BE2C (cell line): ENCODE results near the gene SETDB1.
A peak's percentile ranks its signal among the peaks of the same experiment; 100 is the strongest.

Source experiments
- DNase-seq: peaks from one replicate; pipeline ENCODE4 v3.0.0-alpha.2; 2020
- H3K27me3 ChIP-seq: fragments of 250-450 bp; sonication (Bioruptor Pico); 2 replicates; pipeline ENCODE4 v1.5.1; 2020; ENCODE audit warnings: mild to moderate bottlenecking
- H3K36me3 ChIP-seq: fragments of 250-450 bp; sonication (Bioruptor Pico); 2 replicates; pipeline ENCODE4 v1.5.1; 2020; ENCODE audit warnings: mild to moderate bottlenecking
- H3K4me1 ChIP-seq: fragments of 250-450 bp; sonication (Bioruptor Pico); 2 replicates; pipeline ENCODE4 v1.5.1; 2020
- H3K4me3 ChIP-seq: 2 replicates; pipeline ENCODE4 v1.5.1; 2011; ENCODE audit warnings: low read depth, low read length
- H3K9me3 ChIP-seq: fragments of 250-450 bp; sonication (Bioruptor Pico); 2 replicates; pipeline ENCODE4 v1.5.1; 2020
- TF ChIP-seq, protein P1 (sequence below): IDR thresholded peaks from 2 replicates; pipeline ENCODE4 v1.5.1; 2012; ENCODE audit warnings: mild to moderate bottlenecking, low read depth, low read length

The SETDB1 gene

DNA sequence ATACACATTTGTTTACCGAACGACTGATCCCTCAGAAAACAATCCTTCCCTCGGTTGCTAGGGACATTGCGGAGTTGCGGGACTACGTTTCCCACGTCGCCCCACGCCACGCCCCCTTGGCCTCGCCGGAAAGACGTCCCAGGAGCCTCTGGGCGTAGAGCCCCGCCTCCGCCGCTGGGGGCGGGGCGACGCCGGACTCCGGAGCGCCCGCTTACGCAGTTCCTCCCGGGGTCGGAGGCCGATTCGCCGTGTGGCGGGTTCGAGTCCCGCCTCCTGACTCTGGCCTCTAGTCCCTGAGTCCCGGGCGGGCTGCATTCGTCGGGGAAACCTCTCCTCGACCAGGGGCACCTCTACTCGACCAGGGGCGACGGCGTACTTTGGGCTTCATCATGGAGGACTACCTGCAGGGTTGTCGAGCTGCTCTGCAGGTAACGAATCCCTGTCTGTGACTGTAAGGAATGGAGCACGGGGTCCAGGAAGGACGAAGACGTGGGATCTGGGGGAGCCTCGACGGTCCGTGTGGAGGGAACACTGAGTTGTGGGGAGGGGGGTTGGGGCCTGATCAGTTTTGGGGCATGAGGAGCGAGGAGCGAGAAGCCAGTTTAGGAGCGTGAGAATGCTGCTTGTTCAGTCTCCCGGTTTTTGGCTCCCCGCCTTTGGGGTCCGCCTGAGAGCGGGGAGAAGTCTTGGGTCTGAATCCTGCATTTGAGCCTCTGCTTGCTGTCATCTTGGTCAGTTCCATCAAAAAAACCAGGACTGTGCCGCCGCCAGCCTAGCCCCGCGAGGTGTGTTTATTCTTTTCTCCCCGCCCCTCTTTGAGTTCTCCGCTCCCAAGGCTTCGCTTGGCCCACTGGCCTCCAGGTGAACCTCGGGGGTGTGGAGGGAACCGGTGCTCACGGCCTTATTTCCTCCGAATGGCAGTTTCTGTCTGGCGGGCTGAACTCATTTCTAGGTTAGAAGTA lies 82.4 kb downstream of the SETDB1 start, which contains the start of gene PRUNE1:
TSS of gene PRUNE1 (plus strand) at position 206 of the 962 bp plus-strand sequence. CDS start at position 390, 184 bp downstream.
- no peaks in the 10 kb centered on the region for H3K36me3 ChIP-seq
- no peaks in the 10 kb centered on the region; the same call in 1 of the 2 replicates for H3K4me1 ChIP-seq
- H3K9me3 ChIP-seq, result no peaks in the 10 kb centered on the region
- TF ChIP-seq, protein P1, sequence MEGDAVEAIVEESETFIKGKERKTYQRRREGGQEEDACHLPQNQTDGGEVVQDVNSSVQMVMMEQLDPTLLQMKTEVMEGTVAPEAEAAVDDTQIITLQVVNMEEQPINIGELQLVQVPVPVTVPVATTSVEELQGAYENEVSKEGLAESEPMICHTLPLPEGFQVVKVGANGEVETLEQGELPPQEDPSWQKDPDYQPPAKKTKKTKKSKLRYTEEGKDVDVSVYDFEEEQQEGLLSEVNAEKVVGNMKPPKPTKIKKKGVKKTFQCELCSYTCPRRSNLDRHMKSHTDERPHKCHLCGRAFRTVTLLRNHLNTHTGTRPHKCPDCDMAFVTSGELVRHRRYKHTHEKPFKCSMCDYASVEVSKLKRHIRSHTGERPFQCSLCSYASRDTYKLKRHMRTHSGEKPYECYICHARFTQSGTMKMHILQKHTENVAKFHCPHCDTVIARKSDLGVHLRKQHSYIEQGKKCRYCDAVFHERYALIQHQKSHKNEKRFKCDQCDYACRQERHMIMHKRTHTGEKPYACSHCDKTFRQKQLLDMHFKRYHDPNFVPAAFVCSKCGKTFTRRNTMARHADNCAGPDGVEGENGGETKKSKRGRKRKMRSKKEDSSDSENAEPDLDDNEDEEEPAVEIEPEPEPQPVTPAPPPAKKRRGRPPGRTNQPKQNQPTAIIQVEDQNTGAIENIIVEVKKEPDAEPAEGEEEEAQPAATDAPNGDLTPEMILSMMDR, result no peak
- H3K27me3 ChIP-seq, result no peaks in the 10 kb centered on the region
- peak within 1 kb of the TSS; percentile 83 for H3K4me3 ChIP-seq
- peak; percentile 99 for DNase-seq

DNA sequence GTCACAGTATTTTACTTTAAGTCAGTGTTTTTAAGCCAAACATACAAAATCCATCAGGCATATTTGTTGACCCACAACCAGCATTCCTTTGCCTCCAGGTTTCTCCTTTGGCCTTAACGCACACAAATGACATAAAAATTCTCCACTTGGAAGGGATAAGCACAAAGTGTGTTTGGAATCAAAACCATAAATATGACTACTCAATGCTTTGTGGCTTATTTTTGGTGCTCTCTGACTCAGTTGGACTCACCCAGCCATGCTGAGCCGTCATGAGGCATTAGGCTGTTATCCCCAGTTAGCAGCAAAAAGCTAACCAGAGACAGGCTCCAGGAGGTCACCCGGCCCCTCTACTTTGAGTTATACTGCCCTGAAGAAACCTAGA lies 83.0 kb downstream of the SETDB1 start:
- no peaks in the 10 kb centered on the region; the same call in 1 of the 2 replicates for H3K4me1 ChIP-seq
- TF ChIP-seq, protein P1, result no peak
- DNase-seq, result no peak
- peak overlapping the region; percentile 83 for H3K4me3 ChIP-seq
- H3K27me3 ChIP-seq, result no peaks in the 10 kb centered on the region
- H3K36me3 ChIP-seq, result no peaks in the 10 kb centered on the region
- H3K9me3 ChIP-seq, result no peaks in the 10 kb centered on the region

- H3K4me3 ChIP-seq, result no peak overlapping the region
- DNase-seq, result no peak
- H3K36me3 ChIP-seq, result no peaks in the 10 kb centered on the region
- no peaks in the 10 kb centered on the region for H3K9me3 ChIP-seq
- TF ChIP-seq, protein P1, result no peak
- H3K27me3 ChIP-seq, result no peaks in the 10 kb centered on the region
- H3K4me1 ChIP-seq, result no peaks in the 10 kb centered on the region; the same call in 1 of the 2 replicates
Observed at GRCh38 chr1:151009674-151010345, 83.6 kb downstream of the SETDB1 start.

DNA sequence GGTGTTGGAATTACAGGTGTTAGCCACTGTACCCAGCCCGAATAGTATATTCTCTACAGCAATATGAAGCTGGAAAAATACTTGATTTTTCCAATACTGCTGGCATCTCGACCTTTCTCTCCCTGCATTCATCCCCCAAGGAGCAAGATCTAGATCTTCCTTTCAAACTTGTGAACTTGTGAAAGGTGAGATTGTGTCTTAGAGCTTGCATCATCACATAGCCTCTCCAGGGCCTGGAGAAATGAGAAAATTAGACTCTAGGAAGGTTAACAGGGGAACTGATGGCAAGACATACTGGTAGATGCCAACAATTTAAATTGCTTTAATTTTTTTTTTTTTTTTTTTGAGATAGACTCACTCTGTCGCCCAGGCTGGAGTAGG lies 84.2 kb downstream of the SETDB1 start:
- TF ChIP-seq, protein P1, result no peak
- Histone ChIP-seq H3K27me3 (no peaks in the 10 kb centered on the region), H3K4me1 (no peaks in the 10 kb centered on the region; the same call in 1 of the 2 replicates), H3K4me3 (no peak overlapping the region), H3K9me3 (no peaks in the 10 kb centered on the region), H3K36me3 (no peaks in the 10 kb centered on the region)
- no peak for DNase-seq

DNA sequence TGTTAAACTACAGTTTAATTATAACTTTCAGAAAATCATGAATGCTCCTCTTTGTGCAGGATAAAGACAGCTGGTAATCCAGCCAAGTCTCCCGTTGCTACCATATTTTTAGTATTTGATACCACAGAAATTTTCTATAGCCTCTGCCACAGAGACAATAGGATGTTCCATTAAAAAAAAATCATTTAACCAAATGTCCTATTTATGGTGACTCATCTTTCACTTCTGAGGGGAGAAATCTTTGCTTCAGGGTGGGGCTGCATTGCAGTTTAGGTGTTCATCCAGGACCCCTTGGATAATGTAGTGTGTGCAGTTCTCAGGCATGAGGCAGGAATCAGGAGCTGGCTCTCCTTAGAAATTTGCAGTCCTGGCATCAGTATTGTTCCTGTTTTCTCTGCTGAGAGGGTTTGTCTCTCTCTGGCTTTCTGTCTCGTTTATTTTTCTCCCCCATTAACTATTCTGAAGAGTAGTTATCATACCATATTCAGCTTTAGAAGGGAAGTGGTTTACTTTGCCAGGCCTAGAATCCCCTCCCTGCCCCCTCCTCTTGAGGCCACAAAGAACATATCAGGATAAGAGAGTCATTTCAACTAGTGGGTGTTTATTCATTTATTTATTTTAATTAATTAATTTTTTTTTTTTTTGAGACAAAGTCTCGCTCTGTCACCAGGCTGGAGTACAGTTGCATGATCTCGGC lies 85.1 kb downstream of the SETDB1 start:
- Histone ChIP-seq H3K4me1 (no peaks in the 10 kb centered on the region; the same call in 1 of the 2 replicates), H3K4me3 (no peak overlapping the region), H3K27me3 (no peaks in the 10 kb centered on the region), H3K36me3 (no peaks in the 10 kb centered on the region), H3K9me3 (no peaks in the 10 kb centered on the region)
- no peak for DNase-seq
- TF ChIP-seq, protein P1, result no peak
